ENCODE results near the gene TLR2.
"Not testable (repeated sequence)": the region's sequence is repeated elsewhere in the genome, so short reads cannot be mapped to it uniquely, and the experiment has no call there.

Gene TLR2

GRCh38 chr4:153655002-153655541 is 29.0 kb upstream of the TLR2 start:
- DNase-seq (ENCODE audit: insufficient read length, low spot score) (no peak), FAIRE-seq (no peak)

DNA sequence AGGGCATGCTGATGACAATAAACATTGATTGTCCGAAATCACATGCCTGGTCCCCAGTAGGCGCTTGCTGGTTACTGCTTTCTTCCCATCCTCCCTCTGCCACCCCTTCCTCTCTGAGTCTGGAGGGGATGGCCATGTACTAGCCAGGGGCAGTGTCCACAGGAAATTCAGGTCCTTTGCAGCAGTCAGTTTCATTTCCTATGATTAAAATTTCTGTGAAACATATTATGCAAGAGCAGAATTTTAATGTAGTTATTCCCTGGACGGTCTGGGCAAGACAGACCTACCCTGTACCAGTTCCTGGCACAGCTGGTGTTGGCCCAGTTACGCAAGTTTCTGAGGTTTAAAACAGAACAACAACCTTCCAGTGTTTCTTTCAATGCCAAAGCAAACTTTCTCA is 28.2 kb upstream of the TLR2 start:
- DNase-seq (ENCODE audit: insufficient read length, low spot score), result no peak
- FAIRE-seq, result no peak

- FAIRE-seq, result no peak
- DNase-seq (ENCODE audit: insufficient read length, low spot score), result no peak
These were observed 22.8 kb upstream of the TLR2 start for GRCh38 chr4:153661215-153661822.

DNA sequence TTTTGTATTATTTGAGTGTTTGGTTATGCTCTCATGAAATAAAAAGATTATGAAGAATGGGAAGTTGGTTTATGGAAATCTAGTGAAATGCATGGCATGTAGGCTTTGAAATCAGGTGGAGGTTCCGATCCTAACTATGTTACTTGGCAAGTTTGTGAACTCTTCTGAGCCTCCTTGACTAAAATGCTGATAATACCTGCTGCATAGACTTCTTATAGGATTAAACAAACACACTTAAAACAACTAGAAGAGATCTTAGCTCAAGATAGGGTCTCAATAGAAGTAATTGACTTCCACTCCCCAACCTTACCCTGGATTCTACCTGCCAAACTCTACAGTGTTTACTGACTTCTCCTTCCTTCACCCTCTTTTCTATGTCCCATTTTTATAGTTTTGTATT is 22.2 kb upstream of the TLR2 start:
- DNase-seq (ENCODE audit: insufficient read length, low spot score) (no peak), FAIRE-seq (no peak)

DNA sequence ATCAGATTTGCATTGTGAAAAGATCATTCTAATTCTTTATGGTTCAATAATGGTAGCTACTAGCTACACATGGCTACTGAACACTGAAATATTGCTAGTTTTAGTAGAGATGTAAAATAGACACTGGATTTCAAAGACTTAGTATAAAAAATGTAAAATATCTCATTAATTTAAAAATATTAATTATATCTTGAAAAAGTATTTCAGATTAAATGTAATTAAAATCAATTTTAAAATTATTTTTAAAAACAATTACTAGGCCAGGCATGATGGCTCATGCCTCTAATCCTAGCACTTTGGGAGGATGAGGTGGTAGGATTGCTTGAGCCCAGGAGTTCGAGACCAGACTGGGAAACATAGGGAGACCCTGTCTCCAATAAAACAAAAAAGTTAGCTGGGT is 20.4 kb upstream of the TLR2 start:
- DNase-seq (ENCODE audit: insufficient read length, low spot score) (no peak), FAIRE-seq (no peak)

DNA sequence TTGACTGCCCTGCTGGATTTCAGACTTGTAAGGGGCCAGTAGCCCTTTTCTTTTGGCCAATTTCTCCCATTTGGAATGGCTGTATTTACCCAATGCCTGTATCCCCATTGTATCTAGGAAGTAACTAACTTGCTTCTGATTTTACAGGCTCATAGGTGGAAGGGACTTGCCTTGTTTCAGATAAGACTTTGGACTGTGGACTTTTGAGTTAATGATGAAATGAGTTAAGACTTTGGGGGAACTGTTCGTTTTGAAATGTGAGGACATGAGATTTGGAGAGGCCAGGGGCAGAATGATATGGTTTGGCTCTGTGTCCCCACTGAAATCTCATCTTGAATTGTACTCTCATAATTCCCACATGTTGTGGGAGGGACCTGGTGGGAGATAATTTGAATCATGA is 17.6 kb upstream of the TLR2 start:
- not testable (repeated sequence) for FAIRE-seq

DNA sequence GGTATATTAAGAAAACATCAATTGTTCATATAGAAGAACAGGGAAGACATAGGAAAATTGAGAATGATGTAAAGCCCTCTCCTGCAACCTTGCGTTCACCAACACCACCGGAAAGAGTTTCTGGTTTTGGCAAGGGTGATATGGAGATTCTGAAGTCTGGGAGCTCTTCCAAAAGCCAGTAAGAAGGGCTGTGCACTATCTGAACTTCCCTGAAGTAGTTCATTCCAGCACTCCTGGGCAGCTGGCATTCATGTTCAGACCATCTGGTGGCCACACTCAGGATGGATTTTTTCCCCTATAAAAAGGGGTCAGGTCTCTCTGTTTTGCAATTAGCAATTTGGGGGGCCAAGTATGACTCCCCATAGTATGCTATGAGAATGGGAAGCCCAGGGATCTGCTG is 15.4 kb upstream of the TLR2 start:
- FAIRE-seq (no peak), DNase-seq (ENCODE audit: insufficient read length, low spot score) (no peak)

More for the DNA sequence above, 17.6 kb upstream of the TLR2 start:
- DNase-seq (ENCODE audit: insufficient read length, low spot score), result not testable (repeated sequence)

- DNase-seq (ENCODE audit: insufficient read length, low spot score) (no peak), FAIRE-seq (no peak)
These were observed 14.2 kb upstream of the TLR2 start for GRCh38 chr4:153669838-153670237.

DNA sequence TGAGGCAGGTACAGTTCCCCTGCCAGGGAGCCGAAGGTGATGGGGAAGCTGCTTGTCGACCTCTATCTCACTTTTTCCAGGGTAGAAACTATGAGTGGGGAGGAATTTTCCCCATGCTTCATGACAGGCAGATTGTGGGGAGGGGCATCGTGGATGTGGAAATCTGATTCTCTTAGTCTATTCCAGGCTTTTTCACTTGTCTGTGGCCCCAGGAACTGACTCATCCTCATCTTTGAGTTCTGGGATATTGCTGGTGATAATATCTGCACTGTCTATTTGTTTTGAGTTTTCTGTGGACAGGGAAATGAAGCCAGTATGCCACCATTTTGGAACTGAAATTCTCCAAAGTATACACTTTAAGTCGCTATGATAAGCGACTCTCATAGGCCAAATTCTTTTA is 7.6 kb upstream of the TLR2 start:
- no peak for DNase-seq (ENCODE audit: insufficient read length, low spot score)

GRCh38 chr4:153676984-153677383 is 7.1 kb upstream of the TLR2 start:
- no peak for DNase-seq (ENCODE audit: insufficient read length, low spot score)
- FAIRE-seq, result no peak

More for the DNA sequence above, 7.6 kb upstream of the TLR2 start:
- no peak for FAIRE-seq

DNA sequence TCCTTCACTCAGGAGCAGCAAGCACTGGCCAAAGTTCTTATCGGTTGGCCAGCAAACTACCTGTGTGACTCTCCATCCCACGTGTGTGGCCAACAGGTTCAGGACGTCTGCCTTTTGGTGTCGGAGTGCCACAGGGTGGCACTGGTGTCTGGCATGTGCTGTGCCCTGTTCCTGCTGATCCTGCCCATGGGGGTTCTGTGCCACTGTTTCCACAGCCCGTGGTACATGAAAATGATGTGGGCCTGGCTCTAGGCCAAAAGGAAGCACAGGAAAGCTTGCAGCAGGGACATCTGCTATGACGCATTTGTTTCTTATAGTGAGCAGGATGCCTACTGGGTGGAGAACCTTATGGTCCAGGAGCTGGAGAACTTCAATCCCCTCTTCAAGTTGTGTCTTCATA is 4.6 kb upstream of the TLR2 start:
- FAIRE-seq (no peak), DNase-seq (ENCODE audit: insufficient read length, low spot score) (no peak)

DNA sequence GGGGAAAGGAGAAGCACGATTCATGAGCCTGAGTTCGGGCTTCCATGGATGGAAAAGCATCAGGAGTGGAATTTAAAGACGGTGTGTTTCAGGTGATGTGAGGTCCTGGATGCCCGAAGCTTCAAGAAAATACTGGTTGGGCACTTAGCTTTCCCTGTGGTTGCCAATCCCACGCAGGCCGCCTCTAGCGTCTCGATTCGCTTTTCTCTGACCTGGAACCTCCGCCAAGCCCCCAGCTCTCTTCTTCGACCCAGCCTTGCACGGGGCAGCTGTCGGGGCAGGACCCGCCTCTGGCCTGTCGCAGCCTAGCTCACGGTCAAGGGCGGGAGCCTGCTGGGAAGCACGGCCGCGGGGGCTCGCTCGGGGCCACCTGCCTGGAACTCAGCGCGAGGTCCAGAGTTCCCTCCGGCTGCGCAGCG is 308 bp upstream of the TLR2 start:
- DNase-seq (ENCODE audit: insufficient read length, low spot score) (no peak), FAIRE-seq (no peak)

GRCh38 chr4:153684971-153685371 is 891 bp downstream of the TLR2 start:
- DNase-seq (ENCODE audit: insufficient read length, low spot score) (no peak), FAIRE-seq (no peak)

DNA sequence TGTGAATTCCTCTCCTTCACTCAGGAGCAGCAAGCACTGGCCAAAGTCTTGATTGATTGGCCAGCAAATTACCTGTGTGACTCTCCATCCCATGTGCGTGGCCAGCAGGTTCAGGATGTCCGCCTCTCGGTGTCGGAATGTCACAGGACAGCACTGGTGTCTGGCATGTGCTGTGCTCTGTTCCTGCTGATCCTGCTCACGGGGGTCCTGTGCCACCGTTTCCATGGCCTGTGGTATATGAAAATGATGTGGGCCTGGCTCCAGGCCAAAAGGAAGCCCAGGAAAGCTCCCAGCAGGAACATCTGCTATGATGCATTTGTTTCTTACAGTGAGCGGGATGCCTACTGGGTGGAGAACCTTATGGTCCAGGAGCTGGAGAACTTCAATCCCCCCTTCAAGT is 20.4 kb downstream of the TLR2 start:
- DNase-seq (ENCODE audit: insufficient read length, low spot score), result no peak
- no peak for FAIRE-seq

DNA sequence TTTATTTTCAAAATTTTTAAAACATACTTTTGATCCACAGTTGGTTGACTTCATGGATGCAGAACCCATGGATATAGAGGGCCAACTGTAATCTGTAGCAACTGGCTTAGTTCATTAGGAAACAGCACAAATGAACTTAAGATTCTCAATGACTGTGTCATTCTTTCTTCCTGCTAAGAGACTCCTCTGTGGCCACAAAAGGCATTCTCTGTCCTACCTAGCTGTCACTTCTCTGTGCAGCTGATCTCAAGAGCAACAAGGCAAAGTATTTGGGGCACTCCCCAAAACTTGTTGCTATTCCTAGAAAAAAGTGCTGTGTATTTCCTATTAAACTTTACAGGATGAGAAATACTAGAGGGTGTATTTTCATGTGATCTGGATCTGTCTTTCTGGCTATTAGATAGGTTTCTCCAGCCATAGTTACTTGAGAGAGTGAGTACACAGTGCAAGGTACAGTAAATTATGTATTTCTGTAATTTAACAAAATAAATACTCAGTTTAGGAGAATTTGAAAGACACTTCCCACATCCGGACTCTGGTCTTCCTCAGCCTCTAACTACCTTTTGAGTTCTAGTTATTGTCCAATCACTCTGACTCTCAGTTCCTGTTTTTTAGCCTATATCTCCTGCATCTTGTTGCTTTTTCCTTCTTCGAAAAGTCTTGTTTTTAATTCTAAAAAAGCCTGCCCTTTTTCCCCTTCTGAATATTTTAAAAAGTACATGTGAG is 21.8 kb downstream of the TLR2 start:
- FAIRE-seq (peak; percentile 75), DNase-seq (ENCODE audit: insufficient read length, low spot score) (no peak)

- DNase-seq (ENCODE audit: insufficient read length, low spot score) (no peak), FAIRE-seq (no peak)
These were observed 22.4 kb downstream of the TLR2 start for GRCh38 chr4:153706519-153706918.

DNA sequence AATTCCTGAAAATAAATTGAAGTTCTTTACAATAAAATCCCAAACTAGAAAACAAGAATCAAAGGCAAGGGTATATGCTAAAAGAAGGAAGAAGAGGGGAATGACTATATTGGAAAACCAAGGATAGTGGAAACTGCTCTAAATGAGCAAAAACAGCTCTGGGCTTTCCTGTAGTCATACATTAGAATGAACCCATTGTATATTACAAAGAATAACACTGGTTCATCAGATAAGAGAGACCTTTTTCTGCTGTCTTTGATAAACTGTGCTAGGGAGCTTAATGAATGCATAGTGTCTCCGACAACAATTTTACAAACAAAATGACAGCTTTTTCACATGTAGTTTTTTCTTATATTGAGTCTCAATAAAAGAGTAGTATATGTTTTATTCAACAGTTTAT is 26.6 kb downstream of the TLR2 start:
- FAIRE-seq, result no peak
- no peak for DNase-seq (ENCODE audit: insufficient read length, low spot score)

- DNase-seq (ENCODE audit: insufficient read length, low spot score) (no peak), FAIRE-seq (no peak)
These were observed 30.0 kb downstream of the TLR2 start for GRCh38 chr4:153713866-153714646.

DNA sequence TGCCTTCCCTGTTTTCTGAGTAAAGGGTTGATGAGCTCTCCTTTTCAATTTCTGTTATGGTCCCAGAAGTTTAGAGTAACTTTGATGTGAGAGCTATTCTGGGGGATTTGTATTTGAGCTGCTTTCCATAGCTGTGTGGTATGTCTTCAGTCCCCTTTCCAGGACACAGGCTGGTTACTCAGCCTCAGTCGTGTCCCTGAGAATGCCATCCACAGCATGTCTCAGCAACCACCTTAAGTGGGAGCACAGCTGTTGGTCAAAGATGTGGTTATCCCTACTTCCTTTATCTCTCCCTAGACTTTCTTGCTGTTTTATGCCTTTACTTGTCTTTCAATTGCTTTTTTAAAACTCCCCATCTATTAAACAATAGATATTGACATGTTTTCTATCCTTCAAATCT is 38.0 kb downstream of the TLR2 start:
- FAIRE-seq, result no peak
- DNase-seq (ENCODE audit: insufficient read length, low spot score), result no peak

GRCh38 chr4:153724606-153725005 is 40.5 kb downstream of the TLR2 start:
- no peak for DNase-seq (ENCODE audit: insufficient read length, low spot score)
- no peak for FAIRE-seq

GRCh38 chr4:153725136-153725830 is 41.2 kb downstream of the TLR2 start:
- no peak for FAIRE-seq

More at GRCh38 chr4:153725136-153725830, 41.2 kb downstream of the TLR2 start:
- no peak for DNase-seq (ENCODE audit: insufficient read length, low spot score)

All from GM19239 (cell line).